Caco-2 (cell line): ENCODE data around the gene ANKRD40CL. TPM values are rescaled to one million over a fixed set of nuclear protein-coding genes. Genes with fewer than 3 reads are reported as not detected.

Experiments used
- BruUV-seq: library from RNA; stranded (reverse); fragments of 400-500 nt; replicated peaks from 2 replicates; lab custom pipeline; 2021; lab: Mats Ljungman, UMichigan
- CTCF ChIA-PET: fragments of 300-600 bp; sonication (Branson Sonifier 250); formaldehyde crosslinking; loops from one replicate; lab custom pipeline; 2022; ENCODE audit warnings: antibody characterized with exemption; lab: Charles Lee
- POLR2A ChIA-PET: fragments of 300-600 bp; sonication (Branson Sonifier 250); formaldehyde crosslinking; loops from one replicate; lab custom pipeline; 2022; ENCODE audit warnings: antibody characterized with exemption; lab: Charles Lee
- DNase-seq, 2 experiments: peaks; one replicate each; pipeline versions ENCODE4 v3.0.0 to v3.0.0-alpha.2; 2020 to 2022
- H3K27me3 ChIP-seq: replicated peaks from 2 replicates; pipeline ENCODE4 v1.6.0; 2011; ENCODE audit warnings: low read length; ENCODE audit not compliant: control insufficient read depth, insufficient read depth
- H3K36me3 ChIP-seq: 2 replicates; pipeline ENCODE4 v1.5.1; 2011; ENCODE audit warnings: low read length; ENCODE audit not compliant: control insufficient read depth, insufficient read depth
- H3K4me1 ChIP-seq: fragments of 250-450 bp; sonication (Bioruptor Pico); 2 replicates; pipeline ENCODE4 v1.5.1; 2020; ENCODE audit warnings: mild to moderate bottlenecking
- H3K4me3 ChIP-seq: 2 replicates; pipeline ENCODE4 v1.5.1; 2011; ENCODE audit warnings: low read depth, mild to moderate bottlenecking, control low read depth, low read length
- H3K9me3 ChIP-seq: fragments of 250-450 bp; sonication (Bioruptor Pico); 2 replicates; pipeline ENCODE4 v1.5.1; 2020; ENCODE audit warnings: mild to moderate bottlenecking, moderate library complexity
- H3K27ac Mint-ChIP-seq: one replicate; pipeline ENCODE4 v1.8.0; 2022; ENCODE audit warnings: mixed read lengths; ENCODE audit not compliant: unreplicated experiment
- H3K27me3 Mint-ChIP-seq: one replicate; pipeline ENCODE4 v1.8.0; 2022; ENCODE audit warnings: mixed read lengths; ENCODE audit not compliant: insufficient read depth, unreplicated experiment
- H3K36me3 Mint-ChIP-seq: one replicate; pipeline ENCODE4 v1.8.0; 2022; ENCODE audit warnings: mild to moderate bottlenecking, mixed read lengths; ENCODE audit not compliant: insufficient read depth, unreplicated experiment
- H3K4me1 Mint-ChIP-seq: one replicate; pipeline ENCODE4 v1.8.0; 2022; ENCODE audit warnings: low read depth, mixed read lengths; ENCODE audit not compliant: unreplicated experiment
- H3K4me3 Mint-ChIP-seq: one replicate; pipeline ENCODE4 v1.8.0; 2022; ENCODE audit warnings: mild to moderate bottlenecking, moderate library complexity, mixed read lengths; ENCODE audit not compliant: unreplicated experiment
- H3K9me3 Mint-ChIP-seq: one replicate; pipeline ENCODE4 v1.8.0; 2022; ENCODE audit warnings: mixed read lengths; ENCODE audit not compliant: unreplicated experiment
- intact Hi-C: fragments of 100-400 bp; cut with micrococcal nuclease; formaldehyde crosslinking; loops from one replicate; pipeline ENCODE4 v1.10.0; 2022; ENCODE audit not compliant: unreplicated experiment
- total RNA-seq: library from RNA; stranded (reverse); gene quantifications from 2 replicates; pipeline ENCODE4 v1.2.3, GENCODE V29; 2022
- TF ChIP-seq, protein P1 (sequence below), 2 experiments: fragments of 200-600 bp in 1 of 2; IDR thresholded peaks; 1 replicate in 1 of 2; 2 replicates in 1 of 2; pipeline versions ENCODE4 v1.5.1 to v1.8.0; 2011 to 2022; ENCODE audit warnings: antibody characterized with exemption in 1 of 2, control low read depth in 1 of 2, inconsistent platforms in 1 of 2, low read depth in 1 of 2, low read length in 1 of 2, mild to moderate bottlenecking in 1 of 2, moderate library complexity in 1 of 2; ENCODE audit not compliant: insufficient read depth in 1 of 2, severe bottlenecking in 1 of 2, unreplicated experiment in 1 of 2

The ANKRD40CL gene
- total RNA-seq, 1 experiment from 2014 or later = 11.2 TPM

DNA sequence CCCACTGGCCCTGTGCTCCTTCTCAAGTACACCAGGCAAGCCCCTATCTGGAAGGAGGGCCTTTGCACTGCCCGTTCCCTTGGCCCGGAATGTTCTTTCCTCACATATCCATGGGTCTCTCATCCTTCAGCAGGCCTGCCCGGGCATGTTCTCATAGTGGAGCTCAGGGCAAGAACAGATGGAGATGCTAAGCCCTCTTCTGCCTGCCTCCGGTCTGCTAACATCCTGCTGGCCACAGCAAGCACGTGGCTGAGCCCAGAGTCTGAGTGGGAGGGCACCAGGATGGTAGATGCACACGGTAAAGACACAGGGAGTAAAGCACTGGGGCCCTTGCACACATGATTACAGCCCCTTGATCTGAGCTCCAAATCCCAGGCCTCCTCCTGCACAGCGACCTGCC lies 19.8 kb upstream of the ANKRD40CL start:
- H3K4me3 Mint-ChIP-seq = no peak overlapping the region
- intact Hi-C loops = loop anchor here (10.0 kb wide), 1 partner anchor 242 kb away; the partner anchor contains the start of gene SPATA20

DNA sequence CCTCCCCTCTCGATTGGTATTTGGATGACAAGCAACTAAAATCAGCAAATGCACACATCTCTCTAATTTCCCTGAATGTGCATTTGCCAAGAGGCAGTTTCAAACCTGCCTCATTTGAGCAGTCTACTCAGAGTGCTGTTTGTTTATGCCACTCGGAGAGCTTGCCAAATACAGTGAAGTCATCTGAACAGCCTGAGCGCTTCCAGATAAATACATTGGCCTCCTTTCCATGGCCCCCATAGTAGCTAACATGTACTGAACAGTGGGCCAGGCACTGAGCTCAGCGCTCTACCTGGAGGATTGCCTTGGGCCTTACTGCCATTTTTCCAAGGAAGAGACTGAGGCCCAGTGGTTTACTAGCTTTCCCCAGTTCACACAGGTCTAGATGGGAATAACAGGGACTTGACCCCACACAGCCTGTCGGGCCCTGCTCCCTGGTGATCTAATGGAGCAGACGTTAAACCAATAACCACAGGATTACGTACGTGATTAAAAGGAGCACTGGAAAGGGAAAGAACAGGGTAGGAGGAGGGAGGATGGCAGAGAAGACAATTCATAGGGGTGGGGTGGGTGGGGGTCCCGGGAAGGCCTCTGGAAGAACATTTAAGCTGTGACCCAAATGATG lies 18.7 kb upstream of the ANKRD40CL start:
- Histone ChIP-seq H3K4me3 (no peak overlapping the region), H3K9me3 (no peaks in the 10 kb centered on the region), H3K4me1 (no peaks in the 10 kb centered on the region), H3K36me3 (no peaks in the 10 kb centered on the region), H3K27me3 (no peaks in the 10 kb centered on the region)
- no peak overlapping the region for H3K4me3 Mint-ChIP-seq
- ChIA-PET POLR2A (no interaction called here), CTCF (interaction anchor here (0.6 to 6.9 kb wide), 5 partner anchors 10 to 67 kb away, joined by 3 to 247 read pairs (median 49); no protein-coding TSS in a partner anchor)
- peaks cover 6% of the 10 kb centered on the region for H3K36me3 Mint-ChIP-seq
- peaks cover 18% of the 10 kb centered on the region for H3K4me1 Mint-ChIP-seq
- H3K27ac Mint-ChIP-seq = no peak overlapping the region
- intact Hi-C loops = loop anchor here (10.0 kb wide), 1 partner anchor 241 kb away; the partner anchor contains the start of gene SPATA20
- no peak for DNase-seq
- no peaks in the 10 kb centered on the region for H3K9me3 Mint-ChIP-seq
- BruUV-seq = no TSS peak
- H3K27me3 Mint-ChIP-seq = no peaks in the 10 kb centered on the region
- TF ChIP-seq, protein P1, sequence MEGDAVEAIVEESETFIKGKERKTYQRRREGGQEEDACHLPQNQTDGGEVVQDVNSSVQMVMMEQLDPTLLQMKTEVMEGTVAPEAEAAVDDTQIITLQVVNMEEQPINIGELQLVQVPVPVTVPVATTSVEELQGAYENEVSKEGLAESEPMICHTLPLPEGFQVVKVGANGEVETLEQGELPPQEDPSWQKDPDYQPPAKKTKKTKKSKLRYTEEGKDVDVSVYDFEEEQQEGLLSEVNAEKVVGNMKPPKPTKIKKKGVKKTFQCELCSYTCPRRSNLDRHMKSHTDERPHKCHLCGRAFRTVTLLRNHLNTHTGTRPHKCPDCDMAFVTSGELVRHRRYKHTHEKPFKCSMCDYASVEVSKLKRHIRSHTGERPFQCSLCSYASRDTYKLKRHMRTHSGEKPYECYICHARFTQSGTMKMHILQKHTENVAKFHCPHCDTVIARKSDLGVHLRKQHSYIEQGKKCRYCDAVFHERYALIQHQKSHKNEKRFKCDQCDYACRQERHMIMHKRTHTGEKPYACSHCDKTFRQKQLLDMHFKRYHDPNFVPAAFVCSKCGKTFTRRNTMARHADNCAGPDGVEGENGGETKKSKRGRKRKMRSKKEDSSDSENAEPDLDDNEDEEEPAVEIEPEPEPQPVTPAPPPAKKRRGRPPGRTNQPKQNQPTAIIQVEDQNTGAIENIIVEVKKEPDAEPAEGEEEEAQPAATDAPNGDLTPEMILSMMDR (IDR thresholded peaks at IDR 0.05; ENCODE audit: insufficient read depth in 1 of 2, low read depth in 1 of 2, low read length in 1 of 2, severe bottlenecking in 1 of 2, unreplicated experiment in 1 of 2) = no peak

More for the DNA sequence above, 19.8 kb upstream of the ANKRD40CL start:
- H3K4me3 ChIP-seq = no peak overlapping the region
- no TSS peak for BruUV-seq
- TF ChIP-seq, protein P1 (IDR thresholded peaks at IDR 0.05; ENCODE audit: insufficient read depth in 1 of 2, low read depth in 1 of 2, low read length in 1 of 2, severe bottlenecking in 1 of 2, unreplicated experiment in 1 of 2) = no peak
- peaks cover 6% of the 10 kb centered on the region for H3K36me3 Mint-ChIP-seq
- POLR2A ChIA-PET = no interaction called here
- H3K27me3 Mint-ChIP-seq = no peaks in the 10 kb centered on the region
- H3K9me3 ChIP-seq = no peaks in the 10 kb centered on the region
- no peak for DNase-seq
- H3K27me3 ChIP-seq = no peaks in the 10 kb centered on the region
- no peak overlapping the region for H3K27ac Mint-ChIP-seq
- no peaks in the 10 kb centered on the region for H3K4me1 ChIP-seq
- peaks cover 18% of the 10 kb centered on the region for H3K4me1 Mint-ChIP-seq
- H3K9me3 Mint-ChIP-seq = no peaks in the 10 kb centered on the region
- no peaks in the 10 kb centered on the region for H3K36me3 ChIP-seq
- CTCF ChIA-PET = interaction anchor here (1.0 to 6.9 kb wide), 2 partner anchors 15 to 57 kb away, joined by 3 to 247 read pairs; no protein-coding TSS in a partner anchor

DNA sequence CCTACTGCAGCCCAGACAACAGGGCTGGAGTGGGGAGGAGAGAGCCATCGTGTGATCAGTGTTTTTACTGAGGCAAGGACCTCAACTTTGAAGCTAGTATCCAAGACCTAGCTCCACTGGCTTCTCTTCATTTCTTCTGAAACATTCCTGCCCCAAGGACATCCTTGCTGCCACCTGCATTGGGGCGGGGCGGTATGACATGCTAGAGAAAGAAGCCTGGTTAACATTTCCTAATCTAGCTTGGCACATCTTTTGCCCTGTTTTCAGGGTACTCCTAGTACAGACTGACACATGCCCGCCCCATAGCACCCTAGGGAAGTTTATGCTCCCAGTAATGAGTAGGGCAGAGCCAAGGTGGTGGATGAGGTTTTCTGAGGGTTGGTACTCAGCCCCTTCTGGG lies 17.8 kb upstream of the ANKRD40CL start:
- no peaks in the 10 kb centered on the region for H3K27me3 ChIP-seq
- Mint-ChIP-seq H3K27ac (no peak overlapping the region), H3K4me3 (no peak overlapping the region), H3K9me3 (no peaks in the 10 kb centered on the region), H3K4me1 (peaks cover 14% of the 10 kb centered on the region), H3K27me3 (no peaks in the 10 kb centered on the region), H3K36me3 (peaks cover 6% of the 10 kb centered on the region)
- no peak for DNase-seq
- ChIA-PET POLR2A (interaction anchor here (0.5 to 0.6 kb wide), 2 partner anchors 62 to 234 kb away, joined by 3 to 4 read pairs; no protein-coding TSS in a partner anchor), CTCF (interaction anchor here (1.0 to 6.9 kb wide), 5 partner anchors 21 to 164 kb away, joined by 5 to 247 read pairs (median 49); no protein-coding TSS in a partner anchor)
- H3K9me3 ChIP-seq = no peaks in the 10 kb centered on the region
- H3K4me1 ChIP-seq = no peaks in the 10 kb centered on the region
- no peaks in the 10 kb centered on the region for H3K36me3 ChIP-seq
- no peak overlapping the region for H3K4me3 ChIP-seq
- TF ChIP-seq, protein P1 (IDR thresholded peaks at IDR 0.05; ENCODE audit: insufficient read depth in 1 of 2, low read depth in 1 of 2, low read length in 1 of 2, severe bottlenecking in 1 of 2, unreplicated experiment in 1 of 2) = no peak
- intact Hi-C loops = loop anchor here (10.0 kb wide), 1 partner anchor 240 kb away; the partner anchor contains the start of gene SPATA20
- no TSS peak for BruUV-seq
